Kidney capillary endothelial cell (primary cell): ENCODE data around the gene SPSB4.
"Not testable (repeated sequence)": the region's sequence is repeated elsewhere in the genome, so short reads cannot be mapped to it uniquely, and the experiment has no call there.

Source experiments
- DNase-seq: peaks from one replicate; pipeline ENCODE4 v3.0.0-alpha.2; 2018; ENCODE audit warnings: low spot score

SPSB4 gene

DNA sequence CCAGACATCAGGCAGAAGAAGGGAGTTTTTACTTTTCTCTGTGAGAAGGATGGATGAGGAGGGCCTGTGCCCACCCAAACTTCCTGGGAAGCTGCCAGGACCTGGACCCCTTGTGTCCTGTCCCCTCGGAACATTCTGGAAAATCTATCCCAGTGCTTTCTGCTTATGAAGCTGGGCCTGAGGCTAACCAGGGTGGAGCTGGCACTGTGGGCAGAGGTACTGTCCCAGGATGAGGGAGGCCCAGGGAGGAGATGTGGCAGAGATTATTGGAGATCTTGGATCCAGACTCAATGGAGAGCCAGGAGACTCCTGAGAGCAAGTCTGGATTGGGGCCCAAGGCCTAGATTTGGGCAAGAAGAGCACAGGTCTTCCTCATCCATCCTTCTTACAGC lies 44.4 kb downstream of the SPSB4 start:
- no peak for DNase-seq

DNA sequence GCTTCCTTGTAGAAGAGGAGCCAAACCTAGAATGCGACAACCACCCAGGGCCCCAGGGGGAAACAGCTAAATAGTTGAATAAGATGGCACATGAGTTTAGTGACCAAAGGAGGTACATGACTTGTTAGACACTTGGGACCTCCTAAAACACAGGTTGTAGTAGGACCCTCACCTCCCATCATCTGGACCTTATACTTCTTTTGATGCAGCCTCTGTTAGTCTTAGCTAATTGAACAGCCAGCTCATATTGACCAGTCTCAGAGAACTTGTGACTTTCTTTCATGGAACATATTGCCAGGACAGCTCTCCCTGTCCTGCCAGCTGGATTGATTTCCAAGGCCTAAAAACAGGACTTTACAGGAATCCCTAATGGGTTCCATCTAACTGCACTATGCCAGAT lies 45.0 kb downstream of the SPSB4 start:
- no peak for DNase-seq

- DNase-seq = no peak
Measured at GRCh38 chr3:141096981-141097380, 45.8 kb downstream of the SPSB4 start.

DNA sequence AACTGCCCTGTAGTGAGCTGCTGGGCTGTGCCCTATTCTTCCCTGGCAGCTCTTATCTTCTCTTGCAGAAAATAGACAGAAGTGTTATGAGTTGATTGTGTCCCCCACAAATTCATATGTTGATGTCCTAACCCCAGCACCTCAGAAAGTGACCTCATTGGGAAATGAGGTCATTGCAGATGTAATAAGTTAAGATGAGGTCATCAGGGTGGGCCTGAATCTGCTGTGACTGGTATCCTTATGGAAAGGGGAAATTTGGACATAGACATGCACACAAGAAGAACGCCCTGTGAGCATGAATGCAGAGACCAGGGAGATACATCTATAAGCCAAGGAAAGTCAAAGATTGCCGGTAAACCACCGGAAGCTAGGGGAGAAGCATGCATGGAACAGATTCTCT lies 49.0 kb downstream of the SPSB4 start:
- no peak for DNase-seq

GRCh38 chr3:141100531-141101320 lies 49.6 kb downstream of the SPSB4 start:
- no peak for DNase-seq

- no peak for DNase-seq
Measured at GRCh38 chr3:141102372-141102771, 51.2 kb downstream of the SPSB4 start.

DNA sequence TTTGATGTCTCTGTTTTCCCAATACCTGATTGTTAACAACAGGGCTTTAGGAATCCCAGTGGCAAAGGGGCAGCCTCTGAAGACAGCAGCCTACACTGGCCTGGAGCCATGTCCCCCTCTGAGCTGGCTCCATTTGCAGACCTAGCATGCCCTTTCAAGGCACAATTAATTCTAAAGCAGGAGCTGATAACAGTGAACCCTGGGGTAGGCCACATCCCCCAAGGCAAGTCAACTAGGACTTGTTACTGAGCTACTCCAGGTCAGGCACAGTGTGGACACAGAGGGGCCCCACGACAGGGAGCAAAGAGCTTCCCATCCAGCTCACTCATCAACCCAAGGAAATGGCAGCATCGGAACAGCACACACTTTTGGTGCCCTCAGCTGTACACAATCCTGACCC lies 51.9 kb downstream of the SPSB4 start:
- DNase-seq = no peak

DNA sequence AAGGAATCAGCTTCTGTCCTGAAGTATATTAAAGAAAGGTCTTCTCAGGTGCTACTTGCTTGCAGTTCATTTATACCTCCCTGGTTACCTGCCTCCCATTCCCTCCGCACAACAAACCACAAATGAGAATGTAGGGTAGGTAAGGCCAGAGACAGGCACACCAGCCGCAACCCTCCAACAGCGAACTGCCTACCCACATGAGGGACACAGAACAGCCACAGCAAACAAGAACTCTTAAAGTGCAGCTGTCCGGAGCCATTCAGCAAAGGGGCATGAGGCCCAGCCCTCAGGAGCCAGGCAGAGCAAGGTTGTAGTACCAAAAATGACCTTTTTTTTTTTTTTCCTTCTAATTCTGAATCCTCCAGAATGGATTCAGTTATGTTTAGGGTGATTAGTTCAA lies 52.4 kb downstream of the SPSB4 start:
- no peak for DNase-seq

- DNase-seq = no peak
Measured at GRCh38 chr3:141104151-141104821, 53.1 kb downstream of the SPSB4 start.

- DNase-seq = peak; percentile 65
Measured at GRCh38 chr3:141105828-141106628, 54.9 kb downstream of the SPSB4 start.

DNA sequence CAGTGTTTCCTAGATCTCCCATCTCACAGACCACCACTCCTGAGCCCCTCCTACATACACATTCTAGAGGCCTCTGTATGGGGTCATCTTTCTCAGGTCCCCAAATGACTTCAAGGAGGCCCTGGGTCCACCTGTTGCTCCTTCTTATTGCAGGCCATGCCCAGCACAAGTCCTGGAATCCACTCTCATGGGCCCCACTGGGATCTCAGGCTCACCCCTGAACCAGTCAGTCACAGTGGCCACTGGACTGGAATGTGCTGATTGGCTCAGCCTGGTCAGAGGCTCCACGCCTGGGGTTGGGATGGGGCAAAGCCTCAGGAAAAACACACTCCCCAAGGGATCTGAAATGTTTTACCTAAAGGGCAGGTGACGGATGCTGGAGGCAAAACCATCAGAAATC lies 55.7 kb downstream of the SPSB4 start:
- no peak for DNase-seq

DNA sequence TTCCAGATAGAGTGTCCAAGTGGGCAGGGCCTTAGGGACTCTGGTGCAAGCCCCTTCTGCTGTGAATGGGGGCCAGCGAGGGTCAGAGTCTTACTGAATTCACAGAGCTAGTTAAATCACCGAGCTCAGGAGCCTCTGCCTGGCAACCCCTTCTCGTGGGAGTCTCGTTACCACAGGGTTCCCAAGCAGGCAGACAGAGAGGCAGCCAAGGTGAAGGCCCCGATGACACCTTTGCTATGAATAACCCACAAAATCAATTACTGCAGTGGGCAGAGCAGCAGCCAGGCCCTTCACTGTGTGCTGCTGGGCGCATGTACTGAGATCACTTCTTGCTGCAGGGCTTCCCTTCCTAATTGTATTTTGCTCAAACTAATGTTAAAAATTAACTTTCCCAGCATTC lies 56.9 kb downstream of the SPSB4 start:
- DNase-seq = no peak

GRCh38 chr3:141109751-141110150 lies 58.6 kb downstream of the SPSB4 start:
- no peak for DNase-seq

- no peak for DNase-seq
Measured at GRCh38 chr3:141110322-141110721, 59.2 kb downstream of the SPSB4 start.

- DNase-seq = no peak
Measured at GRCh38 chr3:141111364-141112155, 60.4 kb downstream of the SPSB4 start.

DNA sequence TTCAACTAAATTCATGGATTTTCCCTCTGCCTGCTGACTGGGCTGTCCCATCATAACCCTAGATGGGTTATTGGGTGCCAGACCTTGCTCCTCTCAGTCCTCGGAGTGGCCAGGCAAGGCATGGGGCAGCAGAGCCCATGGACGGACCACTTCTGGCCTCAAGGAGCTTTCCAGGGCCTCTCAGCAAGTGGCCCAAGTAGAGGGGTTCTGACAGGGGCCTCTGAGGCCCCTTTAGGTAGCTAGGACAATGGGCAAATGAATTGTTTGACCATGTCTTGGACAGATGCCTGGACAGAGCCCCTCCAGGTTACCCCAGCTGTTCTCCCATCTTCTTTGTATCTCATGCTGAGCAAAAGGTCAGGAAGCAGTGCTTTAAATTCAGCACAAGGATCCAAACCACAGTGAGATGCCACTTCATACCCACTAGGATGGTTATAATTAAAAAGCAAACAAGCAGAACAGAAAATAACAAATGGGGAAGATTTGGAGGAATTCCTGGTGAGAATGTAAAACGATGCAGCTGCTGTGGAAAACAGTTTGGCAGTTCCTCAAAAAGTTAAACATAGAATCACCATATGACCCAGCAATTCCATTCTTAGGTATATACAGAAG lies 61.6 kb downstream of the SPSB4 start:
- no peak for DNase-seq

DNA sequence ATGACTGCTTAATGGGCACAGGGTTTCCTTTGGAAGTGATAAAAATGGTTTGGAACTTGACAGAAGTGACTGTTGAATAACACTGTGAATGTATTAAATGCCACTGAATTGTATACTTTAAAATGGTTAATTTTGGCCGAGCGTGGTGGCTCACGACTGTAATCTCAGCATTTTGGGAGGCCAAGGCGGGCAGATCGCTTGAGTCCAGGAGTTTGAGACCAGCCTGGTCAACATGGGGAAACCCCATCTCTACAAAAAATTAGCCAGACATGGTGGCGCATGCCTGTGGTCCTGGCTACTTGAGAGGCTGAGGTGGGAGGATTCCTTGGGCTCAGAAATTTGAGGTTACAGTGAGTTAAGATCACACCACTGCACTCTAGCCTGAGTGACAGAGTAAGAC lies 62.5 kb downstream of the SPSB4 start:
- DNase-seq = not testable (repeated sequence)

DNA sequence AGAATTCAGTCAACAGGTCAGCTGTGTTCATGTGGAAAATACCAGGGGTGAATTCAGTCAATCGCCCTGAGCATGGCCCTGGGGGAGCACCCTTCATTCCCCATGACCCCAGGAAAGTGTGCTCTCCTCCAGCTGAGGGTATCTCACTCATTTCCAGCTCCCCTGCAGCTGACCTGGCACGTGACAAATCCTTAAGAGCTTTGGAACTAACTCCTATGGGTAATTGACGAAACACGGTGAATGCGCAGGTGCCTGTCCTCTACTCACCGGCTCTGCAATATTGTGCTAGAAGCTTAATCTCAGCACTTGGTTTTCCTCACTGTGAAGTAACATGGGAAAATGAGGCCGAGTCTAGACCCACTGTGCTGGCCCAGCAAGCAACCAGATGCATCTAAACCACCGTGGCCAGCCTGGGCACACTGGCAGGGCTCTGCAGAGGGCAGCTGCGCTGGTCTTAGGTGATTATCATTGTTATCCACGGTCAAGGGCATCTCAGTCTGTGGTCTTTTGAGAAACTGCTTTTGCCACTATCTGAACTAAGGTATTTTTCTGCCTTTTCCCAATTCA lies 63.1 kb downstream of the SPSB4 start:
- no peak for DNase-seq

DNA sequence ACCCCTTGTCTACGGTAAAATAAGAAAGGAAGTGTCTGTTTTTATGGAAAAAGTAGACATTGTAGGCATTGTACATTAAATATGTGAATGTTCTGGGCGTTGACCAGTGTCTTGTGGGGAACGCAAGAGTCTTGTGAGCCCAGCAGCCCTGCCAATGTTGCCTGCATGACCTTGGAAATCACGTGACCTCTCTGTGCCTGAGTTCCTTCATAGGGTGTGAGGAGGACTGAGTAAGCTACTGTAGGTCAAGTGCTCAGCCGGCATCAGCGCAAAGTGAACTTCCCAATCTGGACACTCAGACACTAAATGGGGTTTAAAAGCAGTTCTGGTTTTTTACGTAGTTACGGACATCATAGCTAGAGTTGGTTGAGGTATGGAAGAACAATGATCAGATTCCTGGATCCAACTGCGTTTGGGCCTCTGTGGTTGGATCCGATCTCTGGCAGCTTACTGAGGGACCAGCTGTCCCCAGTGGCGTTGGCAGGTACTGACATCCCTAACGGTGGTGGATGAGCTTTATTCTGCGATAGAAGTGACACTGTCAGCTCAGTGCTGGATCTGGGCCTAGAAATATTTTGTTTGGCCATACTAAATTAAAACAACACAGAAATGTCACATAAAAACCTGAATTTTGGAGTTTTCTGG lies 63.8 kb downstream of the SPSB4 start:
- no peak for DNase-seq

GRCh38 chr3:141115789-141116541 lies 64.8 kb downstream of the SPSB4 start:
- no peak for DNase-seq
